GM10847 (cell line): ENCODE results near the gene TXNRD2.

Source experiments
- POLR2A ChIP-seq: IDR thresholded peaks from 2 replicates; pipeline ENCODE4 v1.6.1; 2011; ENCODE audit not compliant: insufficient read length; ENCODE audit errors: extremely low read depth

Gene TXNRD2

GRCh38 chr22:19898145-19898544, 43.5 kb downstream of the TXNRD2 start:
- TF ChIP-seq POLR2A = no peak

DNA sequence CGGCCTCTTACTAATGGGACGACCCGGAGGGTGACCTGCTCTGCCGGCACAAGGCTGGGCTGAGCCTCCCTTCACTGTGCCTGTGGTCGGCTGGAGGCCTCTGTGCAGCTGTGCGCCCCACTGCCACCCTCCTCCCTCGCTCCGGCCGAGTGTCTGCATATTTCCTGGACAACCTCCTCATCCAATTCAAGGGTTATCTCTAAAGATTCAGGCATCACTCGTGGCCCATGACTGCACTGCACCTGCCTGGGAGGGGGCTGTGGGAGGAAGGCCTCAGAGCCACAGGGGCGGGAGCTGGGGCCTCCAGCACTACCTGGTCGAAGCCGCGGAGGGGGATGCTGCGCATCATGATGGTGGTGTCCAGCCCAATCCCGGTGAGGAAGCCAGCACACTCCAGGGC, 43.9 kb downstream of the TXNRD2 start:
- TF ChIP-seq POLR2A = no peak

DNA sequence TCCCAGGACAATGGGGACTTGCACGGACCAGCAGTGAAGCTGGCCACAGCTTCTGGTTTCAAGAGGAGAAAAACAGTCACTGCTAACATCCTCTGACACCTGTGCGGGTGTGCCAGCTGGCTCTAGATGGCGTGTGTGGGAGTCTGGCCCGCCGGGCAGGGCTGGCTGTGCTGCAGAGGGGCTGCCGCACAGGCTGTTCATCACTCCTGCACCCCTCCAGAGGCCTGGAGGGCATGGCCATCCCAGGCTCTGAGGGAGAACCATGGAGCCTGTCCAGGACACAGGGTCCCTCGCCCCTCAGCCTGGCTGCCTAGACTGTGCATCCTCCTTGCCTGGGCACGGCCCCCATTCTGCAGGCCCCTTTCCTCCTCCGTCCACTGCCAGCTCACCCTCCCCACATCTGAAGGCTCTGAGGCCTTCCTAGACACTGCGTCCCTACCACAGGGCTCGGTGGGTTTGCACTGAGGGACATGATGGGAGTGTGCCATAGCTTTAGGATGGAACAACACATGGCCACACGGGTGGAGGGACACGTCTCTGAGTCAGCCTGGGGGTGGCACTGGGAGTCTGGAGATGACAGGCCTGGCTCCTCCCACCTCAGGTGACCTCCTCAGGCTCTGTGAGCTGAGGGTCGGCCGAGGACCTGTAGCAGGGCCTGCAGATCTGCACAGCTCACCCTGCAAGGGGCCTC, 44.8 kb downstream of the TXNRD2 start:
- TF ChIP-seq POLR2A = no peak

DNA sequence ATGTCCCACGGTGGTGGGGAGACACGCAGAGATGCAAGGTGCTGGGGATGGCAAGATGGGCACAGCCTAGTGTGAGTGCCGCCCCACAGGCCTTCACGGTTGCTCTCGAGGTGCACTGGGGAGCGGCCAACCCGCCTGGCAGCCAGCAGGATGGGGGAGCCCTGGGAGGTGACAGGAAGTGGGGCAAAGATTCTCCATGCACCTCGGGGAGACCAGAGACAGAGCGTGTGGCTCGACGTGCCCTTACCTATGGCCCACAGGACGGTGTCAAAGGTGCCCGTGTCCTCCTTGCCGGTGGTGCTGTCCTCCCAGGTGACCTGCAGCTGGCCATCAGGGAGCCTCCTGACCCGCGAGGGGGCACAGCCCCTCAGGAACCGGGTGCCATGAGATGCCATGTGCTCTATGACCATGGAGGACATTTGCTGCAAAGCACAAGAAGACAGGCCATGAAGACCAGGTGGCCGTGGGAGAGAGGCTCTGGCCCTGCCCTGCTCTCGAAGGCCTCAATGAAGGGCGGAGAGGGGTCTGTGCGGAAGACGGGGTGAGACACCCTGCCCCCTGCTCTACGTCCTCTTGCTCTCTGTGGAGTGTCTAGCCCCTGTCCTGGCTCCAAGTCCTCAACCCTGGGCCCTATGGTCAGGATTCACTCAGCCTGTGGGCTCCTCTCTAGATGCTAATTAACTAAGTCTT, 46.3 kb downstream of the TXNRD2 start:
- no peak for TF ChIP-seq POLR2A

- TF ChIP-seq POLR2A = no peak
Measured at GRCh38 chr22:19893363-19893762, 48.3 kb downstream of the TXNRD2 start.

DNA sequence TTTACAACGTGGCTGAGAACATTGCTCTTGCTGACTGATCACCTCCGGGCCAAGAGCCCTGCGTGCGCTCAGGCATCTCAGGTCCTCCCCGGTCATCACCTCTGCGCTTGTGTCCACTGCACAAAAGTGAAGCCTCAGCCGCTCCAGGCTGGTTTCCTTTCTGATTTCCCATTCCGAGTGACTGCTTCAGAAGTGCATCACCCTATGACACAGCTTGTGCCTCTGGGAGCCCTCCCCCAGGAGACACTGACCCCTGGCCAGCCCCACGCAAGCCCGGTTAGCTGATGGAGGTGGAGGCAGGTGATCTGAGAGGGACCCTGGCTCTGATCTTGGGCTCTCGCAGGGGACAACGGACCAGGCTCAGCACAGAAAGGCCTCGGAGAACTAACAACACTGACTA, 48.7 kb downstream of the TXNRD2 start:
- no peak for TF ChIP-seq POLR2A

- no peak for TF ChIP-seq POLR2A
Measured at GRCh38 chr22:19892257-19892879, 49.2 kb downstream of the TXNRD2 start.

GRCh38 chr22:19891317-19892256, 50.0 kb downstream of the TXNRD2 start:
- TF ChIP-seq POLR2A = no peak

DNA sequence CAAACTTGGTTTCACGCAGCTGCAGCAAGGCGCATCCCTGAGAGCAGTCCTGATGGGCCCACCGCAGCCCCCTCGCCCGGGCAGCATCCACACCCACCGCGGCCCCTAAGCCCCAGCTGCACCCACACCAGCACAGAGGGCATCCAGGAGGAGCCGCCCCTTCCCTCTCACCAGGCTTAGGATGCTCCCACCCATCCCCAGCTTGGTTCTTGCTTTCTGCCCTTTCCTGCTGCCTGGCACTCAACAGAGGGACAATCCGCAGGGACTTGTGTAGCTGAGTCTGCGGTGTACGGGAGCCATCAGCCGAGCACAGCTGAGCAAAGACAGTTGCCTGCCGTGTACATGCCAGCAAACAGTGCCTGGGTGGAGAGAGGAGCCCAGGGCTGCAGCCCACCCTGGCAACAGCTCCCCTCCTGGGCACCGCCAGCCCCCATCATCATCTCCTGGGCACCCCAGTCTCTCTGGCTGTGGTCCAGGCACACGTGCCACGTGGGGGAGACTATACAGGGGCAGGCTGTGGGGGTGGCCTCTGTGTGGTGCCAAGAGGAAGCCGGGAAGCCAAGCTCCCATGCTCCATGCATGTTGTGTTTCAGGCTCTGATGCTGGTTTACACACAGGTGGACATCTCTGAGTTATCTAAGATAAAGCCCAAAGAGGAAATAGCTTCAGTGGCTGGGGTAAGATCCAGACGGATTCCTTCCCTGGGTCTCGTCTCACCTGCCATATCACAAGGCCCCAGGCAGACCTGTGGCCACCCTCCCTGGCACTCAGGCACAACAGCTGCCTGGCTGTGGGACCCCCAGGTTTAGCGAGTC, 50.9 kb downstream of the TXNRD2 start:
- TF ChIP-seq POLR2A = no peak

- no peak for TF ChIP-seq POLR2A
Measured at GRCh38 chr22:19889951-19890350, 51.7 kb downstream of the TXNRD2 start.

- no peak for TF ChIP-seq POLR2A
Measured at GRCh38 chr22:19888131-19888746, 53.4 kb downstream of the TXNRD2 start.

DNA sequence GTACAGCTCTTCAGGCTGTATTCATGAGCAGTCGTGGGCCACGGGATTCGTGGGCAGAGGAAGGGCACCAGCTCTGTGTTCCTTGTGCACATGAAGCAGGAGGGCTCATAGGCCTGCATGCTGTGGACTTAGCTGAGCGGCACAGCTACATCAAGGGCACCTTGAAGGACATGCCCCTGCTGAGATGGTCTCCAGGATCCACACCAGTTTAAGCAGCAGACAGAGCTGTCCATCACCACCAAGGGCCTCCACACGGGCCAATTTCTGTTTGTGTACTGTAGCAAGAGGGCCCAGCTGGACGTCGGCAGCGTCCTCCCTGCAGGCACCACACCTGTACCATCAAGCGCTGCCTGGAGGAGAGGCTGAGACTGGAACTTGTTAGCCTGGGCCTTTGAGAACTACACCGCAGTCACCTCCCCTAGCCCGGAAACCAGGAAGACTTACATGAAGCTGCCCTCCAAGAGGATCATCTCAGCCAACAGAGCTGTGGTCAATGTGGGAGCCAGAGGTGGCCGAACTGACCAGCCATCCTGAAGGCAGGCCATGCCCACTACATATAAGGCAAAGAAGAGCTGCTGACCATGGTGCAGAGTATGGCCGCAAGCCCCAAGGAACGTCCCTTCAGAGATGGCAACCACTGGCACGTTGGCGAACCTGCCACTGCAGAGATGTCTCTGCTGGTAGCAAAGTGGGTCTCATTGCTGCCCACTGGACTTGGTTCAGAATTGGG, 54.2 kb downstream of the TXNRD2 start:
- no peak for TF ChIP-seq POLR2A

DNA sequence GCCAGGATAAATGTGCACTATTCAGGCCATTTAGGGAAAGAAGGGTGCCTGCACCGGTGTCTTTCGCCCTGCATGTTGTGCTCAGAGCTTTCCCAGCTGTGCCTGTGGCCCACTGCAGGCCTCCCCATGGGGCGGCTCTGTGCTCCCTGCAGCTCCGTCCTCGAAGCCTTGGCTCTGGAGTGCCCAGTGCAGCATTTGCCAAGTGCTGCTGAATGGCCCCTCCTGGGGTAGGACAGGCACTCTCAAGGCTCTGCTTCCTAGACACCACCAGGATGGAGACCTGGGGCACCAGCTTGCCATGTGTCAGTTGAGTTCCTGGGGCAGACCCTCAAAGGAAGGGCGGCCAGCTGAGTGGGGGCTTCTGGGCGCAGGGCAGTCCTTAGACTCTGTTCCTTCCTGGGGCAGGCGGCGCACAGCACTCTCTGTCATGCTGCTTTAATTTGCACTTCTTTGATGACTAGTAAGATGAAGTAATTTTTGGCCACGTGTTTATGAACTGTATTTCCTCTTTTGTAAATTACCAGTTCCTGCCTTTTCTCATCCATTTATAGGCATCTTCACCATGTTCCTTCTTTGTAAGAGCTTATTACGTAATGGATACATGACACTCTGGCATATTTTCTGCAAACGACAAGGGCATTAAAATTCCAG, 54.9 kb downstream of the TXNRD2 start:
- no peak for TF ChIP-seq POLR2A
